Natural killer cell treated with Interleukin-12 subunit alpha and Interleukin-12 subunit beta and Interleukin-15 and Interleukin-18, amount 100 ng/mL, for 72 hours (primary cell): ENCODE data around the gene FAM43A. TPM values are rescaled to one million over a fixed set of nuclear protein-coding genes. Genes with fewer than 3 reads are reported as not detected.

Experiments used
- ATAC-seq, 2 donors: fragments of 150-1000 bp; cut with Tn5 transposase in 1 of 2; sonication (Bioruptor Pico), chemical (Tn5 transposase) in 1 of 2; 2 replicates each; pipeline ENCODE4 v1.10.0; 2021
- DNase-seq: peaks from one replicate; pipeline ENCODE4 v3.0.0; 2022; ENCODE audit warnings: low spot score
- H3K27ac Mint-ChIP-seq, 2 donors: 1 replicate in 1 of 2; 2 replicates in 1 of 2; pipeline ENCODE4 v1.8.0; 2022; ENCODE audit warnings: mixed read lengths in 2 of 2, mild to moderate bottlenecking in 1 of 2, moderate library complexity in 1 of 2
- H3K27me3 Mint-ChIP-seq, 2 donors: 1 replicate in 1 of 2; 2 replicates in 1 of 2; pipeline ENCODE4 v1.8.0; 2022; ENCODE audit warnings: mixed read lengths in 2 of 2
- H3K36me3 Mint-ChIP-seq: one replicate; pipeline ENCODE4 v1.8.0; 2022; ENCODE audit warnings: mixed read lengths
- H3K4me1 Mint-ChIP-seq, 2 donors: 1 replicate in 1 of 2; 2 replicates in 1 of 2; pipeline ENCODE4 v1.8.0; 2022; ENCODE audit warnings: low read depth in 2 of 2, mixed read lengths in 2 of 2, mild to moderate bottlenecking in 1 of 2
- H3K4me3 Mint-ChIP-seq: one replicate; pipeline ENCODE4 v1.8.0; 2022; ENCODE audit warnings: mixed read lengths
- H3K9me3 Mint-ChIP-seq: 2 replicates; pipeline ENCODE4 v1.8.0; 2022; ENCODE audit warnings: mixed read lengths
- total RNA-seq, 2 donors: library from RNA; stranded (reverse); gene quantifications; one replicate each; pipeline ENCODE4 v1.2.3, GENCODE V29; 2022

The FAM43A gene, protein sequence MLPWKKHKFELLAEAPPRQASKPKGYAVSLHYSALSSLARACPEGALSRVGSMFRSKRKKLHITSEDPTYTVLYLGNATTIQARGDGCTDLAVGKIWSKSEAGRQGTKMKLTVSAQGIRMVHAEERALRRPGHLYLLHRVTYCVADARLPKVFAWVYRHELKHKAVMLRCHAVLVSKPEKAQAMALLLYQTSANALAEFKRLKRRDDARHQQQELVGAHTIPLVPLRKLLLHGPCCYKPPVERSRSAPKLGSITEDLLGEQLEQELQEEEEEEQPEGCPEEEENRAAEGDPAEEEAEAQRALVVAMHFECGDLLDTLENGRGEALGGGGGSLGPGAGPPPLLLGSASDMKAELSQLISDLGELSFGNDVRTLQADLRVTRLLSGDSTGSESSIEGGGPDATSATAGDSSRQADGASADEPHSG
- total RNA-seq, result 10 to 100 TPM; 11.6 to 50.2 TPM

DNA sequence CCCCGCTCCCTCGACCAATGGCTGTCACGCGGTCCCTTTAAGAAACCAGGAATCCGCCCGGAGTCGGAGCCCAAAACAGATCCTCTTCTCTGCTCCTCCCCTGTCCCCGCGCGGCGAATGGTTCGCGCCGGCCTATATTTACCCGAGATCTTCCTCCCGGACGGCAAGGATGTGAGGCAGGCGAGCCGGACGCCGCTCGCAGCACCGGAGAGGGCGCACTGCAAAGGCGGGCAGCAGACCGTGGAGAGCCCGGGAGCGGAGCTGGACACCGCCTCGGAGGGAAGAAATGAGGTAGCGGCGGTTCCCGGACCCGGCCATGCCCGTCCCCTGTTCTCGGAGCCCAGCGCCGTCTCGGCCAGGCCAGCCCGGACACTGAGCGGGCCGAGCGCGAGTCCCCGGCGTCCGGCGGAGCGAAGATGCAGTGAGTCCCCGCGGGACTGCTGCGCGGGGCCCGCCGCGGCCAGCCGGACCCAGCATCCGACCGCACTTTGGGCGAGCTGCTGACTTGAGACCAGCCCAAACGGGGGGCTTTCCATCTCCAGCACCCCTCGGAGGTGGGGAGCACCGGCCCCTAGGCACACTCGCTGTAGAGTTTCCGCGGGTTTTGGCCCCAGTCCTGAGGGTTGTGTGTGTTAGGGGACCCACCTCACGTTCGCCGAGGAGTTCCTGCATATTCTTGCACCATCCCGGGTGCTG is at the start of gene FAM43A:
Gene FAM43A (plus strand): TSS at position 166 of the 696 bp plus-strand sequence. CDS start 944 bp downstream, outside the sequence.
- Mint-ChIP-seq H3K27me3 (no peaks in the 10 kb centered on the region), H3K36me3 (no peaks in the 10 kb centered on the region), H3K9me3 (no peaks in the 10 kb centered on the region), H3K4me1 (peaks cover 56 to 60% of the 10 kb centered on the region in 2 donors), H3K4me3 (peak within 1 kb of the TSS; percentile 92), H3K27ac (peak within 1 kb of the TSS; percentile 71 to 85)
- ATAC-seq, result peak; percentile 77 to 82
- peak; percentile 91 for DNase-seq

DNA sequence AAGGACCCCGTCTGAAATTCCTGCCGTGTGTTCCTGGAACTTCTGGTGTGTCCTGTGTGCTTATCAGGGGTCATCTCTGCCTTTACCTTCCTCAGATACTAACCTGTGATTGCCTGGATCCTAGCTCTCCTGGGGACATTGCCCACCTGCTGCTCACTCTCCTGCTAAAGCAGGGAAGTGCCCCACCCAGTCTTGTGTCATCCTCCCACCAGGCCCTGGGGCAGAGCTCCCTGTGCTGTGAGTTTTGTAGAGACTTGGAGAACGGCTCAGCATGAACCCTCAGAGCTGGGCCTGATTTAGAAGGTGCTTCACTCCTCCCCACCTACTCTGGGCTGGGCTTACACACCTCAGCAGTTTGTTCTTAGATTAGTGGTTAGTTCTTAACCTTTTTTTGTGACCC is 48.6 kb upstream of the FAM43A start:
- Mint-ChIP-seq H3K27ac (no peak overlapping the region), H3K27me3 (no peaks in the 10 kb centered on the region), H3K9me3 (no peaks in the 10 kb centered on the region), H3K36me3 (peaks cover 3% of the 10 kb centered on the region), H3K4me3 (no peak overlapping the region), H3K4me1 (peaks cover 4 to 10% of the 10 kb centered on the region in 2 donors)
- no peak for DNase-seq
- ATAC-seq, result no peak

DNA sequence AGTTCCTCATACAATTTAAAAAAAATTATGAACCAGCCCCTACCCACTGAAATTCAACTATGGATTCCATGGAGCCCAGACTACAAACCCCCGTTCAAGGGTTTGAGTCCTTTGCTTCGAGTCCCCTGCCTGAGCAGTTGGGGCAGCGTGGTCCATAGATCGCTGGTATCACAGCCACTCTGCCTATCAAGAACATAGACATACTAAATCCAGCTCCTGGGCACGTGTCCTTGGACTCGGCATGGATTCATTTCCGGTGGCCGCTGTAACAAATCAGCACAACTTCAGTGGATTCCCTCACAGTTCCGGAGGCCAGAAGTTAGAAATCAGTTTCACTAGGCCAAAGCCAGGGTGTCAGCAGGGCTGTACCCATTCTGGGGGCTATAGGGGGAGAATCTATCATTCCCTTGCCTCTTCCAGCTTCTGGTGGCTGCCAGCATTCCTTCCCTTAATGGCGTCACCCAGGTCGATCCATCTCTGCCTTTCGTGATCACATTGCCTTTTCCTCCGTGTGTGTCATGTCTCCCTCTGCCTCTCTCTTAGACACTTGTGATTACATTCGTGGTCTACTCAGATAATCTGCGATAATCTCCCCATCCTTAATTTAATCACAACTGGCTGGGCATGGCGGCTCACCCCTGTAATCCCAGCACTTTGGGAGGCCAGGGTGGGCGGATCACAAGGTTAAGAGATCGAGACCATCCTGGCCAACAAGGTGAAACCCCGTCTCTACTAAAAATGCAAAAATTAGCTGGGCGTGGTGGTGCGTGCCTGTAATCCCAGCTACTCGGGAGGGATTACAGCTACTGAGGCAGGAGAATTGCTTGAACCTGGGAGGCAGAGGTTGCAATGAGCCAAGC is 47.9 kb upstream of the FAM43A start:
- Mint-ChIP-seq H3K9me3 (no peaks in the 10 kb centered on the region), H3K27ac (no peak overlapping the region), H3K4me3 (no peak overlapping the region), H3K4me1 (peaks cover 4 to 10% of the 10 kb centered on the region in 2 donors), H3K27me3 (no peaks in the 10 kb centered on the region), H3K36me3 (peaks cover 8% of the 10 kb centered on the region)
- ATAC-seq (no peak), DNase-seq (no peak)

GRCh38 chr3:194638991-194639605 is 46.6 kb upstream of the FAM43A start:
- H3K27me3 Mint-ChIP-seq, result no peaks in the 10 kb centered on the region
- H3K36me3 Mint-ChIP-seq, result peaks cover 13% of the 10 kb centered on the region
- H3K4me3 Mint-ChIP-seq, result no peak overlapping the region
- ATAC-seq (no peak), DNase-seq (no peak)
- no peaks in the 10 kb centered on the region for H3K9me3 Mint-ChIP-seq
- peaks cover 0 to 7% of the 10 kb centered on the region in 2 donors for H3K4me1 Mint-ChIP-seq
- H3K27ac Mint-ChIP-seq, result no peak overlapping the region

DNA sequence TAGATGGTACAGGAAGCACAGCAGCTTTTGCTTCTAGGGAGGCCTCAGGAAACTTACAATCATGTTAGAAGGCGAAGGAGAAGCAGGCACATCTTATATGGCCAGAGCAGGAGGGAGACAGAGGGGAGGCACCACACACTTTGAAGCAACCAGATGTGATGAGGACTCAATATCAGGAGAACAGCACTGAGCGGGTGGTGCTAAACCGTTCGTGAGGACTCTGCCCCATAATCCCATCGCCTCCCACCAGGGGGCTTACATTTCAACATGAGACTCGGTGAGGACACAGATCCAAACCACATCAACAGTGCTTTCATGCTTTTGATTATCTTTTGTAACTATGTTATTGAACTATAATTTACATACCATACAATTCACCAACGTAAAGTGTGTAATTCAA is 44.9 kb upstream of the FAM43A start:
- H3K27me3 Mint-ChIP-seq, result no peaks in the 10 kb centered on the region
- no peak overlapping the region for H3K4me3 Mint-ChIP-seq
- H3K27ac Mint-ChIP-seq, result no peak overlapping the region
- peaks cover 0 to 4% of the 10 kb centered on the region in 2 donors for H3K4me1 Mint-ChIP-seq
- ATAC-seq, result no peak
- no peak for DNase-seq
- H3K36me3 Mint-ChIP-seq, result peaks cover 26% of the 10 kb centered on the region
- no peaks in the 10 kb centered on the region for H3K9me3 Mint-ChIP-seq

DNA sequence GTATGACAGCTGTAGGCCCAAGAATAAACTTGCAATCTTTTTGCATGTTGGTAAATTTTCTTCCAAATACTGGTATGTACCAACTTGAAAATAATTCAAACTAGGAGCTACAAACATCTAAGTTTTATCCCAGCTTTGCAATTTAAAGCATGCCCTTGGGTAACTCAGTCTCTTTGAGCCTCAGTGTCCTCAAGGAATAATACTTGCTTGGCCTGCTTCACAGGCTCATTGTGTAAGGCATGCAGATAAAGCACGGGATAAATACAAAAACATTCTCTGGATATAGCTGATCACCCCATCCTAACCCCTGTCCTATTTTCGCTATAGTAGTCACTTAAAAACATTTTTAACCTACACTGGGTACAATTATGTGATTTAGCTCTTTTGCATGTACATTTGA is 42.9 kb upstream of the FAM43A start:
- Mint-ChIP-seq H3K27ac (no peak overlapping the region), H3K36me3 (peaks cover 27% of the 10 kb centered on the region), H3K27me3 (no peaks in the 10 kb centered on the region), H3K9me3 (no peaks in the 10 kb centered on the region), H3K4me3 (no peak overlapping the region), H3K4me1 (peaks cover 0 to 4% of the 10 kb centered on the region in 2 donors)
- DNase-seq, result no peak
- ATAC-seq, result no peak

DNA sequence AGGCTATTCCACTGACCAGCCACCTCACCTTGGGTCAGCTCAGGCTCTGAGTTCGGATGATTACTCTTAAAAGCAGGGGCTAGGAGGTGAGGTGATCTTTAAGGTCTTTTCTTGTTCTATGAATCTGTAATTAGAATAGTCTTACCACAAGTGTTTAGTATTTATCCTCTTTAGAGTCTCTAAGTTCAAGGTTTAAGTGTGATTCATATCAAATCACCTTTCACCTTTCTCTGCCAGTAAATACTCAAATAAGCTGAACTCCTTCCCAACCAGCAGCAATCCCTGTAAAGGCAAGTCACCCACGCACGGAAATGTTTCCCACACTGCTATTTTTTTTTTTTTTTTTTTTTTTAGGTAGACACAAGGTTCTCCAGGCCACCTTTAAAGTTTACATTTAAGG is 37.9 kb upstream of the FAM43A start:
- Mint-ChIP-seq H3K9me3 (no peaks in the 10 kb centered on the region), H3K4me3 (no peak overlapping the region), H3K27ac (no peak overlapping the region), H3K36me3 (peaks cover 37% of the 10 kb centered on the region), H3K4me1 (no peaks in the 10 kb centered on the region), H3K27me3 (no peaks in the 10 kb centered on the region)
- DNase-seq (no peak), ATAC-seq (no peak)

- Mint-ChIP-seq H3K4me1 (peaks cover 9 to 16% of the 10 kb centered on the region in 2 donors), H3K9me3 (no peaks in the 10 kb centered on the region), H3K27ac (peak overlapping the region; percentile 47 to 60), H3K27me3 (no peaks in the 10 kb centered on the region), H3K36me3 (peaks cover 40% of the 10 kb centered on the region), H3K4me3 (peak overlapping the region; percentile 49)
- peak in 1 of 2 donors; percentile 76 for ATAC-seq
- DNase-seq, result no peak
These were observed 31.2 kb upstream of the FAM43A start for GRCh38 chr3:194654443-194654842.

DNA sequence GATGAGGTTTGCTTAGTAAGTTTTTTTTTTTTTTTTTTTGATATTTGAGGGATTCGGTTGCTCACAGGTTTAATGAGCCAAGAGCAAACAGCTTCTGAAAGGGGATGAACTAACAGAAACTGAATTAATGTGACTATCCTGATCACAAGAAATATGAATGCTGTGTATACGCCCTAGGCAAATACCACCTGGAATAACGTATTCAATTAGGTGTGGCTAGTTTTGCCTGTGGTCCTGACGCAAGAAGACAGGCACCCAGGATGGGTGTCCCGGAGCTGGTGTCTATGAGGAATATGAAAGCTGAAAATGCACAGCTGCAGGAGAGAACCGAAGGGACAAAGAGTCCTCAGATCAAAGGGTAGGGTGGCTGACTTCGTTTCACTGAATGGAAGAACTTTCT is 28.2 kb upstream of the FAM43A start:
- Mint-ChIP-seq H3K4me3 (no peak overlapping the region), H3K36me3 (peaks cover 25% of the 10 kb centered on the region), H3K9me3 (no peaks in the 10 kb centered on the region), H3K4me1 (peaks cover 16 to 18% of the 10 kb centered on the region in 2 donors), H3K27me3 (no peaks in the 10 kb centered on the region), H3K27ac (no peak overlapping the region)
- ATAC-seq, result no peak
- no peak for DNase-seq

DNA sequence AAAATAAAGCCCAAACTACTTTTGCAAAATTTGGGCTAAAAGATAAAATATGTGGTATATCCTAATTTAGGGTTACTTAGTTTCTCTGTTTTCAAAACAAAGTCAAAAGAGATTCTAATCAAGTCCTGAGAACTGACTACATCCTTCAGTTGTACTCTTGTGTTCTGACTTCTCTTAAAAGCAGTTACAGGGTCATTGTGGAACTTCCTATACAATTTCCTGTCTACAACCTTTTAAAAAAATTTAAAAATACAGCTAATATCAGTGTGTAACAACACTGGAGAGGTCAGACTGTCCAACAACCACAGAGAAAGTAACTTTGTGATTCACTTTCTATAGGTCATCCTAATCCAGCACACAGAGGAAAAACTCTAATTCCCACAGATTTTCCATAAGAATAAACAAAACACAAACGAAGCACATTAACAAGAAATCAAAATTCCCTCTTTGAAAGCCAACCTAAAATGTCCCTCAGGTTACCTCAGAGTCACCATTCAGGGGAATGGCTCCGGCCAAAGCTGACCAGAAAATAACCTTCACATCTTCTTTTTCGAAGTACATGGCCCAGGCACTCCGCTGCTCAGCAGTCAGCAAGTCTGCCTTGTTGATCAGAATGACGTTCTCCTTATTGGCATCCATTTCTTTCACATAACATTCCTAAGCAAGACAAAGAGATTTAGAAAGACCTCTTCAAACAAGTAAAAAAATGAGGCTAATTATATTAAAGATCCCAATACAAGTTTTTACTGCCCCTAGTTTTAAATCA is 27.0 kb upstream of the FAM43A start:
- Mint-ChIP-seq H3K36me3 (peaks cover 17% of the 10 kb centered on the region), H3K27ac (peak overlapping the region in 1 of 2 donors; percentile 51), H3K4me1 (peaks cover 16 to 18% of the 10 kb centered on the region in 2 donors), H3K4me3 (no peak overlapping the region), H3K9me3 (no peaks in the 10 kb centered on the region), H3K27me3 (no peaks in the 10 kb centered on the region)
- DNase-seq (no peak), ATAC-seq (no peak)

DNA sequence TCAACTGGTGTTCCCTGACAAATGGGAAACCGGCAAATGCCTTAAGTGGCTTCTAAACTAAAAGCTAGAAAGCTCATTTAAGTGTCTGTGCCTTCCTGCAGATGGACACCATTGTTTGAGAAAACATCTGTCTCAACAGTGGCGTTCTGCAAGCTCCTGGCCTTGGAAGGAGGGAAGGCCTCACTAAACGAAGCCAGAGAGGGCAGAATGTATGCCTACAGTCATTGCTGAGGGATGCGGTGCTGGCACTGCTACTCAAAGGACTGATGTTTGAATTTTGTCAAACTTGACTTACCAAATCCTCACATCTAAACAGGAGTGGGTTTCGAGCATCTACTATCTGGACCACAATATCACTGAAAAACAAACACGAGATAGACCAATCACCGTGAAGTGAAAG is 25.9 kb upstream of the FAM43A start:
- ATAC-seq (no peak), DNase-seq (no peak)
- peaks cover 10% of the 10 kb centered on the region for H3K36me3 Mint-ChIP-seq
- H3K27me3 Mint-ChIP-seq, result no peaks in the 10 kb centered on the region
- no peak overlapping the region for H3K27ac Mint-ChIP-seq
- peaks cover 6 to 11% of the 10 kb centered on the region in 2 donors for H3K4me1 Mint-ChIP-seq
- H3K9me3 Mint-ChIP-seq, result no peaks in the 10 kb centered on the region
- H3K4me3 Mint-ChIP-seq, result no peak overlapping the region

DNA sequence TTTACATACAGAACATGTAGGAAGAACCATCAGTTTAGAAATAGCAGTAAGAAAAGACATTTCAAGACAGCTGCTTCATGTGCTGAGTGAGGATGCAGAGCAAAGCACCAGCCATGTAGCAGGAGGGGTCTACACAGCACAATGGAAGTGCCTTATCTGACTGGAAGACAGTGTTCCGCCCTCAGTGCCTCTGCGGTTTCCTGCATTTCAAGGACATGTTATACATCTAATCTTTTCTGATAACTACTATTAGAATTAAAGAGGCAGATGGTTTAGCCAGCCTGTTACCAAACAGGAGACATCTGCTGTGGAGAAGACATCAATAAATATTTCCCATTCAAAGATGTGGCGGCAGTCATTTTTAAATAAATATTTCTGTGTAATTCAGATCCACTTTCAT is 24.3 kb upstream of the FAM43A start:
- ATAC-seq (no peak), DNase-seq (no peak)
- H3K4me1 Mint-ChIP-seq, result peaks cover 0 to 9% of the 10 kb centered on the region in 2 donors
- no peak overlapping the region for H3K4me3 Mint-ChIP-seq
- no peaks in the 10 kb centered on the region for H3K27me3 Mint-ChIP-seq
- H3K27ac Mint-ChIP-seq, result peak overlapping the region in 1 of 2 donors; percentile 33
- H3K9me3 Mint-ChIP-seq, result no peaks in the 10 kb centered on the region
- peaks cover 25% of the 10 kb centered on the region for H3K36me3 Mint-ChIP-seq

DNA sequence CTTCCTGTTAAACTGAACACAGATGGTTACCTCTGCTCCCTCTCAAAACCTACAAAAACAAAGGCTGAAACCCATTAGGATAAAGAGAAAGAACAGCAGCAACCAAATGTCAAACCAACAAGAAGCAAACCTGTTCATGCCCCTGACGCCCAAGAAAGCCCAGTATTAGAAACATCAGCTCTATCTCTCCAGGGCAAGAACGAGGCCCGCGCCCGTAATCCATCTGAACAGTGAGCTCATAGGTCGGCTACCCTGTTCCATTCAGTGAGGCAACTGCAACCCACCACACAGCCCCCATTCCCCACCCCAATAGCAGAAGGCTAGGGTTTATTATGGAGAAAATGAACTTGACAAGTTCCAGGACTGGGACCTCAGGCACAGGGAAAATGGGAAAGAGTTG is 23.7 kb upstream of the FAM43A start:
- Mint-ChIP-seq H3K9me3 (no peaks in the 10 kb centered on the region), H3K4me3 (no peak overlapping the region), H3K4me1 (peaks cover 0 to 9% of the 10 kb centered on the region in 2 donors), H3K36me3 (peaks cover 25% of the 10 kb centered on the region), H3K27me3 (no peaks in the 10 kb centered on the region), H3K27ac (peak overlapping the region in 1 of 2 donors; percentile 17)
- ATAC-seq (no peak), DNase-seq (no peak)
